Transverse colon (tissue), 4 donors: ENCODE measurements around the gene PTPRR.

Experiments
- EP300 ChIP-seq: sonication (generic); formaldehyde crosslinking; IDR thresholded peaks from one replicate; pipeline ENCODE4 v1.6.1; 2017; ENCODE audit warnings: antibody characterized with exemption, low read depth
- POLR2A ChIP-seq: fragments of 450-650 bp; IDR thresholded peaks from one replicate; pipeline ENCODE4 v1.6.1; 2016; ENCODE audit warnings: antibody characterized with exemption, mild to moderate bottlenecking, moderate library complexity
- POLR2AphosphoS5 ChIP-seq, 3 donors: sonication (generic); formaldehyde crosslinking; IDR thresholded peaks; one replicate each; pipeline ENCODE4 v1.6.1; 2016; ENCODE audit warnings: antibody characterized with exemption in 3 of 3
- TF ChIP-seq, protein P1 (sequence below), 5 experiments: fragments of 200-600 bp in 3 of 5; fragments of 450-650 bp in 2 of 5; sonication (generic) in 3 of 5; IDR thresholded peaks; 1 replicate in 2 of 5; 2 replicates in 3 of 5; pipeline ENCODE4 v1.5.1; 2016 to 2017; ENCODE audit warnings: antibody characterized with exemption in 5 of 5, inconsistent platforms in 3 of 5, mild to moderate bottlenecking in 2 of 5, moderate library complexity in 1 of 5

DNA sequence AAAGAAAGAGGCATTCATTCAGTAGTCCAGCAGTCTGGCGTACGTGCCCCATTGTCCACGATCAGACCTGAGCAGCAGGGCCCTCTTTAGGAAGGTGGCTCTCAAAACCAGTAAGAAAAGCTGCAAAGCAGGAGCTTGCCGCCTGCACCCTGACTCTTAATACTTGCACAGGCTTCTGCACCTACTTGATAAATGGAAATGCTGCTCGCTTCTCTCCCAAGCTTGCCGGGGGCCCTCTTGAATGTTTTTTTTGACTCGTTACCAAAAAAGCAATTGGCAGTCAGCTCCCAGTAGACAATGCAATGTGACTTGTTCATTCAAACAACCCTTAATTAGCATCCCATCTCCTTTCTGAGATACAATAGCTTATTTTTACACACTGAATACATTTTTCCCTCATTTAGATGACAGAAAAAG is 256.1 kb downstream of the PTPRR start:
- TF ChIP-seq POLR2A, result no peak
- TF ChIP-seq, protein P1, sequence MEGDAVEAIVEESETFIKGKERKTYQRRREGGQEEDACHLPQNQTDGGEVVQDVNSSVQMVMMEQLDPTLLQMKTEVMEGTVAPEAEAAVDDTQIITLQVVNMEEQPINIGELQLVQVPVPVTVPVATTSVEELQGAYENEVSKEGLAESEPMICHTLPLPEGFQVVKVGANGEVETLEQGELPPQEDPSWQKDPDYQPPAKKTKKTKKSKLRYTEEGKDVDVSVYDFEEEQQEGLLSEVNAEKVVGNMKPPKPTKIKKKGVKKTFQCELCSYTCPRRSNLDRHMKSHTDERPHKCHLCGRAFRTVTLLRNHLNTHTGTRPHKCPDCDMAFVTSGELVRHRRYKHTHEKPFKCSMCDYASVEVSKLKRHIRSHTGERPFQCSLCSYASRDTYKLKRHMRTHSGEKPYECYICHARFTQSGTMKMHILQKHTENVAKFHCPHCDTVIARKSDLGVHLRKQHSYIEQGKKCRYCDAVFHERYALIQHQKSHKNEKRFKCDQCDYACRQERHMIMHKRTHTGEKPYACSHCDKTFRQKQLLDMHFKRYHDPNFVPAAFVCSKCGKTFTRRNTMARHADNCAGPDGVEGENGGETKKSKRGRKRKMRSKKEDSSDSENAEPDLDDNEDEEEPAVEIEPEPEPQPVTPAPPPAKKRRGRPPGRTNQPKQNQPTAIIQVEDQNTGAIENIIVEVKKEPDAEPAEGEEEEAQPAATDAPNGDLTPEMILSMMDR (IDR thresholded peaks at IDR 0.05), result no peak
- no peak for TF ChIP-seq EP300
- TF ChIP-seq POLR2AphosphoS5 (IDR thresholded peaks at IDR 0.05), result no peak
